ENCODE results near the gene HOXB3. TPM values are rescaled to one million over a fixed set of nuclear protein-coding genes. Genes with fewer than 3 reads are reported as not detected.
A peak's percentile ranks its signal among the peaks of the same experiment; 100 is the strongest.

HOXB3 gene
- total RNA-seq, 1 experiment from 2014 or later, result not detected

GRCh38 chr17:48596735-48597527 is 6.9 kb upstream of the HOXB3 start:
- no peak overlapping the region for H3K56ac ChIP-seq (ENCODE audit: insufficient read length, low read depth, low read length)
- Mint-ChIP-seq H3K9me3 (peaks cover 0 to 21% of the 10 kb centered on the region in 2 experiments; a peak in 2 of 5 replicates), H3K27me3 (ENCODE audit: low read depth) (peaks cover 100% of the 10 kb centered on the region), H3K36me3 (ENCODE audit: insufficient read depth in 1 of 3, low read depth in 3 of 3) (no peaks in the 10 kb centered on the region), H3K4me3 (peak overlapping the region in 1 of 2 experiments; percentile 57; a peak in 2 of 5 replicates), H3K4me1 (peaks cover 8 to 34% of the 10 kb centered on the region in 2 experiments), H3K27ac (no peak overlapping the region)
- DNase-seq, result peak; percentile 75
- H3K79me2 ChIP-seq (ENCODE audit: insufficient read depth, low read length), result no peaks in the 10 kb centered on the region
- no peak overlapping the region for H2BK12ac ChIP-seq (ENCODE audit: insufficient read length, low read depth, low read length)
- H3K14ac ChIP-seq (ENCODE audit: insufficient read depth, low read length), result no peak overlapping the region
- H3K4ac ChIP-seq (ENCODE audit: low read depth, low read length), result no peak overlapping the region
- H2AK5ac ChIP-seq (ENCODE audit: insufficient read length, low read length), result no peak overlapping the region
- TF ChIP-seq CTCF (conservative IDR thresholded peaks at IDR 0.05), result no peak
- no CpG with 5 or more reads among the region's 26 CpGs for WGBS (ENCODE audit: extremely low coverage, insufficient read length, low lambda C conversion rate)
- no peak overlapping the region for H3T11ph ChIP-seq (ENCODE audit: low read length)
- no peak overlapping the region for H3K9ac ChIP-seq (ENCODE audit: extremely low read depth, insufficient read length, low read length)
- H4K5ac ChIP-seq (ENCODE audit: insufficient read length, low read depth, low read length), result no peak overlapping the region
- H2AFZ ChIP-seq (ENCODE audit: low read length), result no peak overlapping the region
- no peak overlapping the region for H3K4me2 ChIP-seq (ENCODE audit: insufficient read depth, insufficient read length, low read length)
- H2BK20ac ChIP-seq (ENCODE audit: low read depth, low read length, poor library complexity, severe bottlenecking), result no peak overlapping the region
- H3K79me1 ChIP-seq (ENCODE audit: insufficient read depth, low read depth, low read length, poor library complexity, severe bottlenecking), result no peaks in the 10 kb centered on the region
- no peaks in the 10 kb centered on the region for H3K4me1 ChIP-seq (ENCODE audit: insufficient read depth, low read length)
- no peaks in the 10 kb centered on the region for H4K20me1 ChIP-seq (ENCODE audit: control insufficient read depth, insufficient read depth, insufficient read length)
- no peak overlapping the region for H3K23ac ChIP-seq (ENCODE audit: insufficient read length, low read depth, low read length)
- H3K9me3 ChIP-seq (ENCODE audit: control insufficient read depth, low read depth, low read length), result no peaks in the 10 kb centered on the region
- H2BK5ac ChIP-seq (ENCODE audit: insufficient read length, low read length), result no peak overlapping the region
- H3K23me2 ChIP-seq (ENCODE audit: insufficient read length, low read depth, low read length, poor library complexity, severe bottlenecking), result no peaks in the 10 kb centered on the region
- no peak overlapping the region for H4K8ac ChIP-seq (replicated peaks; ENCODE audit: insufficient read length, low read depth, low read length)
- H3K18ac ChIP-seq (ENCODE audit: insufficient read length, low read depth, low read length), result no peak overlapping the region
- no peak overlapping the region for H3K27ac ChIP-seq (ENCODE audit: insufficient read length, low read depth, low read length)
- H4K91ac ChIP-seq (ENCODE audit: insufficient read length, low read depth, low read length), result no peak overlapping the region
- no peak overlapping the region for H2BK120ac ChIP-seq (ENCODE audit: low read depth, low read length, poor library complexity, severe bottlenecking)
- peaks cover 99% of the 10 kb centered on the region for H3K27me3 ChIP-seq (ENCODE audit: insufficient read depth, low read length)
- H2BK15ac ChIP-seq (ENCODE audit: low read depth, low read length), result no peak overlapping the region
